ENCODE results near the gene WDR46. TPM values are rescaled to one million over a fixed set of nuclear protein-coding genes. Genes with fewer than 3 reads are reported as not detected.

WDR46 gene
- total and polyA plus RNA-seq, 12 donors: 44.0 to 139 (median 57.7) TPM

DNA sequence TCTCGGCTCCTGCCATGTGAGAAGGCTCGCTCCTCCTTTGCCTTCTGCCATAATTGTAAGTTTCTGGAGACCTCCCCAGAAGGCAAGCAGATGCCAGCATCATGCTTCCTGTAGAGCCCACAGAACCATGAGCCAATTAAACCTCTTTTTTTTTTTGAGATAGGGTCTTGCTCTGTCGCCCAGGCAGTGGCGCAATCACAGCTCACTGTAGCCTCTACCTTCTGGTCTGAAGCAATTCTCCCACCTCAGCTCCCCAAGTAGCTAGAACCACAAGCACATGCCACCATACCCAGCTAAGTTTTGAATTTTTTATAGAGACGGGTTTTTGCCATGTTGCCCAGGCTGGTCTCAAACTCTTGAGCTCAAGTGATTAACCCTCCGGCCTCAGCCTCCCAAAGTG, 52.2 kb downstream of the WDR46 start:
- WGBS, 4 donors: 88 to 99% (median 90%) methylated on average over 4 to 6 of the region's 6 CpGs
- H3K4me1 ChIP-seq (replicated peaks in 1 of 2): peaks cover 0 to 3% of the 10 kb centered on the region in 2 donors
- H3K36me3 ChIP-seq (replicated peaks in 1 of 2): no peaks in the 10 kb centered on the region
- peaks cover 16% of the 10 kb centered on the region for H3K27me3 ChIP-seq
- no peak for DNase-seq
- intact Hi-C loops (cut with DNase I): no loop called here
- H3K27ac ChIP-seq: no peak overlapping the region
- H3K4me3 ChIP-seq: no peak overlapping the region
- TF ChIP-seq POLR2A (IDR thresholded peaks at IDR 0.05): no peak
- TF ChIP-seq, protein P1, sequence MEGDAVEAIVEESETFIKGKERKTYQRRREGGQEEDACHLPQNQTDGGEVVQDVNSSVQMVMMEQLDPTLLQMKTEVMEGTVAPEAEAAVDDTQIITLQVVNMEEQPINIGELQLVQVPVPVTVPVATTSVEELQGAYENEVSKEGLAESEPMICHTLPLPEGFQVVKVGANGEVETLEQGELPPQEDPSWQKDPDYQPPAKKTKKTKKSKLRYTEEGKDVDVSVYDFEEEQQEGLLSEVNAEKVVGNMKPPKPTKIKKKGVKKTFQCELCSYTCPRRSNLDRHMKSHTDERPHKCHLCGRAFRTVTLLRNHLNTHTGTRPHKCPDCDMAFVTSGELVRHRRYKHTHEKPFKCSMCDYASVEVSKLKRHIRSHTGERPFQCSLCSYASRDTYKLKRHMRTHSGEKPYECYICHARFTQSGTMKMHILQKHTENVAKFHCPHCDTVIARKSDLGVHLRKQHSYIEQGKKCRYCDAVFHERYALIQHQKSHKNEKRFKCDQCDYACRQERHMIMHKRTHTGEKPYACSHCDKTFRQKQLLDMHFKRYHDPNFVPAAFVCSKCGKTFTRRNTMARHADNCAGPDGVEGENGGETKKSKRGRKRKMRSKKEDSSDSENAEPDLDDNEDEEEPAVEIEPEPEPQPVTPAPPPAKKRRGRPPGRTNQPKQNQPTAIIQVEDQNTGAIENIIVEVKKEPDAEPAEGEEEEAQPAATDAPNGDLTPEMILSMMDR (IDR thresholded peaks at IDR 0.05): no peak
- no peaks in the 10 kb centered on the region for H3K9me3 ChIP-seq (replicated peaks in 1 of 3)

DNA sequence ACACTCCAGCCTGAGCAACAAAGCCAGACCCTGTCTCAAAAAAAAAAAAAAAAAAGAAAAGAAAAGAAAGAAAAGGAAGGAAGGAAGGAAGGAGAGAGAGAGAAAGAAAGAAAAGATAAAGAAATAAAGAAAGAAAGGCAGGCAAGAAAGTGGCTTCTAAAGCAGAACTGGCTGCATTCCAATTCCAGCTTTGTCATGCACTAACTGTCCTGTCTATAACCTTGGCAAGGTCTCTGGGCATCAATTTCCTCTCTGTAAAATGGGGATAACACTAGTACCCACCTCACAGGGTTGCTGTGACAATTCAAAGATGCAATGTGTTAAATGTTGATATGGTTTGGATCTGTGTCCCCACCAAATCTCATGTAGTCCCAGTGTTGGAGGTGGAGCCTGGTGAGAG, 52.7 kb downstream of the WDR46 start:
- H3K27me3 ChIP-seq: peaks cover 16% of the 10 kb centered on the region
- DNase-seq: no peak
- TF ChIP-seq, protein P1 (IDR thresholded peaks at IDR 0.05): no peak
- TF ChIP-seq POLR2A (IDR thresholded peaks at IDR 0.05): no peak
- H3K4me1 ChIP-seq (replicated peaks in 1 of 2): peaks cover 0 to 3% of the 10 kb centered on the region in 2 donors
- no peak overlapping the region for H3K4me3 ChIP-seq
- H3K36me3 ChIP-seq (replicated peaks in 1 of 2): no peaks in the 10 kb centered on the region
- no peak overlapping the region for H3K27ac ChIP-seq
- intact Hi-C loops (cut with DNase I): no loop called here
- no peaks in the 10 kb centered on the region for H3K9me3 ChIP-seq (replicated peaks in 1 of 3)

DNA sequence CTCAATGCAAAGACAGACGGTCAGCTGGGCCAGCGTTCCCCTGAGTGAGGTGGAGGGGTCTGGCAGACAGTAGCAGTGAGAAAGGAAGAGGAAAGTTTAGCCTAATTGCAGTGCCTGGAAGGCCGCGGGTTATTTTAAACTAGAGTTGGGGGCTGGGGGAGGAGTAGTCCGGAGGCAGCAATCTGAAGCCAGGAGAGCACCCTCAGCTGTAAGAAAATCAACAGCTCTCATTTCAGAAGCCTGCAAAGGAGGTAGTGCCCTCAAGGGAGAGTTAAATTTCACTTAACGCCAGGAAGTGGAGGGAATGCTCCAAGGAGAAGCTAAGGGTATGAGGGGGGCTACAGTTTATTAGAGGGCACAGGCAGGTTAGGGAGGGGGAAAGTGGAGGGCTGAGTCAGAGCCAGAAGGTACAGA, 53.8 kb downstream of the WDR46 start:
- no peak for TF ChIP-seq POLR2A (IDR thresholded peaks at IDR 0.05)
- TF ChIP-seq, protein P1 (IDR thresholded peaks at IDR 0.05): no peak
- intact Hi-C loops (cut with DNase I): no loop called here
- Histone ChIP-seq H3K4me1 (replicated peaks in 1 of 2) (peaks cover 0 to 3% of the 10 kb centered on the region in 2 donors), H3K27ac (no peak overlapping the region), H3K36me3 (replicated peaks in 1 of 2) (no peaks in the 10 kb centered on the region), H3K27me3 (peaks cover 15% of the 10 kb centered on the region), H3K9me3 (replicated peaks in 1 of 3) (no peaks in the 10 kb centered on the region), H3K4me3 (no peak overlapping the region)
- DNase-seq: no peak
- 26 to 43% (median 37%) methylated on average over 6 of the region's 6 CpGs for WGBS, 4 donors

Small RNAs within 50 kb of the gene (microRNA-seq; reads per million reads assigned to microRNA genes)
- gene MIR6834 (0 to 0.89 (median 0.28) reads per million in 3 donors), gene MIR6873 (0 reads per million in 3 donors)

Other genes starting within 250 kb of the WDR46 start
- gene HLA-DPA1, start 215.6 kb downstream of the WDR46 start, total RNA-seq: 100 to 1,000 TPM in 6 of 9 donors, 10 to 100 TPM in 3; 19.4 to 625 (median 154) TPM
- gene HLA-DPA1, start 215.6 kb downstream of the WDR46 start, polyA plus RNA-seq: 100 to 1,000 TPM in 1 of 3 donors, 10 to 100 TPM in 2; 29.2 to 219 (median 31.0) TPM
- 100 to 1,000 TPM in 6 of 9 donors, 10 to 100 TPM in 3; 10.8 to 521 (median 249) TPM for gene HLA-DPB1, start 213.2 kb downstream of the WDR46 start, total RNA-seq
- 10 to 100 TPM; 39.9 to 56.4 (median 50.8) TPM for gene HLA-DPB1, start 213.2 kb downstream of the WDR46 start, polyA plus RNA-seq
- 1 to 10 TPM in 1 of 9 donors, under 1 TPM in 8; 0.11 to 1.9 (median 0.43) TPM for gene COL11A2, start 96.8 kb downstream of the WDR46 start, total RNA-seq
- 1 to 10 TPM in 2 of 3 donors, under 1 TPM in 1; 0.05 to 7.2 (median 1.7) TPM for gene COL11A2, start 96.8 kb downstream of the WDR46 start, polyA plus RNA-seq
- 10 to 100 TPM; 15.8 to 63.8 (median 28.1) TPM for gene RXRB, start 88.6 kb downstream of the WDR46 start, total RNA-seq
- 10 to 100 TPM; 24.0 to 75.9 (median 64.2) TPM for gene RXRB, start 88.6 kb downstream of the WDR46 start, polyA plus RNA-seq
- 100 to 1,000 TPM in 7 of 9 donors, 10 to 100 TPM in 2; 91.6 to 239 (median 112) TPM for gene SLC39A7, start 88.4 kb downstream of the WDR46 start, total RNA-seq
- 100 to 1,000 TPM in 1 of 3 donors, 10 to 100 TPM in 2; 44.4 to 200 (median 53.3) TPM for gene SLC39A7, start 88.4 kb downstream of the WDR46 start, polyA plus RNA-seq
- gene HSD17B8, start 84.6 kb downstream of the WDR46 start, total RNA-seq: 10 to 100 TPM; 13.4 to 96.3 (median 42.8) TPM
- gene HSD17B8, start 84.6 kb downstream of the WDR46 start, polyA plus RNA-seq: 10 to 100 TPM; 18.9 to 24.7 (median 22.8) TPM
- gene RING1, start 80.7 kb downstream of the WDR46 start, total RNA-seq: 10 to 100 TPM in 8 of 9 donors, 1 to 10 TPM in 1; 8.5 to 52.2 (median 27.8) TPM
- 100 to 1,000 TPM in 1 of 3 donors, 10 to 100 TPM in 2; 29.9 to 107 (median 84.5) TPM for gene RING1, start 80.7 kb downstream of the WDR46 start, polyA plus RNA-seq
- 10 to 100 TPM; 21.9 to 87.0 (median 61.9) TPM for gene VPS52, start 17.4 kb downstream of the WDR46 start, total RNA-seq
- gene VPS52, start 17.4 kb downstream of the WDR46 start, polyA plus RNA-seq: 100 to 1,000 TPM in 2 of 3 donors, 10 to 100 TPM in 1; 59.9 to 115 (median 106) TPM
- 1,000 to 10,000 TPM; 1,323 to 3,303 (median 2,088) TPM for gene RPS18, start 17.2 kb downstream of the WDR46 start, total RNA-seq
- 1,000 to 10,000 TPM; 1,797 to 8,448 (median 4,417) TPM for gene RPS18, start 17.2 kb downstream of the WDR46 start, polyA plus RNA-seq
- gene B3GALT4, start 12.1 kb downstream of the WDR46 start, total RNA-seq: 10 to 100 TPM in 8 of 9 donors, 1 to 10 TPM in 1; 8.5 to 23.7 (median 16.2) TPM
- 10 to 100 TPM in 2 of 3 donors, 1 to 10 TPM in 1; 2.6 to 11.4 (median 11.0) TPM for gene B3GALT4, start 12.1 kb downstream of the WDR46 start, polyA plus RNA-seq
- gene PFDN6, start 362 bp upstream of the WDR46 start, total RNA-seq: 100 to 1,000 TPM in 2 of 9 donors, 10 to 100 TPM in 6, 1 to 10 TPM in 1; 6.8 to 137 (median 49.8) TPM
- gene PFDN6, start 362 bp upstream of the WDR46 start, polyA plus RNA-seq: 100 to 1,000 TPM; 180 to 830 (median 713) TPM
- 100 to 1,000 TPM in 1 of 9 donors, 10 to 100 TPM in 8; 39.1 to 177 (median 84.5) TPM for gene RGL2, start 9.7 kb upstream of the WDR46 start, total RNA-seq
- 100 to 1,000 TPM in 2 of 3 donors, 10 to 100 TPM in 1; 36.4 to 224 (median 147) TPM for gene RGL2, start 9.7 kb upstream of the WDR46 start, polyA plus RNA-seq
- gene TAPBP, start 24.8 kb upstream of the WDR46 start, total RNA-seq: 100 to 1,000 TPM in 8 of 9 donors, 10 to 100 TPM in 1; 25.1 to 322 (median 194) TPM
- 100 to 1,000 TPM in 2 of 3 donors, 10 to 100 TPM in 1; 38.7 to 163 (median 107) TPM for gene TAPBP, start 24.8 kb upstream of the WDR46 start, polyA plus RNA-seq
- gene ZBTB22, start 28.5 kb upstream of the WDR46 start, total RNA-seq: 10 to 100 TPM; 16.2 to 40.3 (median 24.8) TPM
- gene ZBTB22, start 28.5 kb upstream of the WDR46 start, polyA plus RNA-seq: 10 to 100 TPM; 13.0 to 17.9 (median 15.4) TPM
- 100 to 1,000 TPM in 1 of 9 donors, 10 to 100 TPM in 8; 27.5 to 106 (median 44.4) TPM for gene DAXX, start 33.7 kb upstream of the WDR46 start, total RNA-seq
- 10 to 100 TPM; 45.8 to 81.8 (median 49.8) TPM for gene DAXX, start 33.7 kb upstream of the WDR46 start, polyA plus RNA-seq
- gene KIFC1, start 102.6 kb upstream of the WDR46 start, total RNA-seq: 1 to 10 TPM in 7 of 9 donors, under 1 TPM in 1, not detected in 1; 0.60 to 9.5 (median 1.7) TPM
- gene KIFC1, start 102.6 kb upstream of the WDR46 start, polyA plus RNA-seq: 1 to 10 TPM in 1 of 3 donors, under 1 TPM in 2; 0.74 to 1.4 (median 0.88) TPM
- gene PHF1, start 121.8 kb upstream of the WDR46 start, total RNA-seq: 100 to 1,000 TPM in 1 of 9 donors, 10 to 100 TPM in 8; 40.1 to 102 (median 64.5) TPM
- 100 to 1,000 TPM in 2 of 3 donors, 10 to 100 TPM in 1; 36.6 to 410 (median 298) TPM for gene PHF1, start 121.8 kb upstream of the WDR46 start, polyA plus RNA-seq
- 100 to 1,000 TPM; 202 to 437 (median 301) TPM for gene CUTA, start 128.9 kb upstream of the WDR46 start, total RNA-seq
- gene CUTA, start 128.9 kb upstream of the WDR46 start, polyA plus RNA-seq: 100 to 1,000 TPM; 212 to 370 (median 213) TPM
- gene SYNGAP1, start 130.8 kb upstream of the WDR46 start, total RNA-seq: 10 to 100 TPM in 4 of 9 donors, 1 to 10 TPM in 5; 2.6 to 23.9 (median 9.2) TPM
- 10 to 100 TPM in 1 of 3 donors, 1 to 10 TPM in 2; 5.0 to 73.5 (median 8.3) TPM for gene SYNGAP1, start 130.8 kb upstream of the WDR46 start, polyA plus RNA-seq
- gene ZBTB9, start 165.3 kb upstream of the WDR46 start, total RNA-seq: 10 to 100 TPM in 1 of 9 donors, 1 to 10 TPM in 8; 2.3 to 10.3 (median 7.3) TPM
- gene ZBTB9, start 165.3 kb upstream of the WDR46 start, polyA plus RNA-seq: 10 to 100 TPM in 1 of 3 donors, 1 to 10 TPM in 2; 3.8 to 11.2 (median 4.2) TPM